HG03097 (cell line): Measurements from ENCODE around the gene OR3A2.
"Not testable (repeated sequence)": the region's sequence is repeated elsewhere in the genome, so short reads cannot be mapped to it uniquely, and the experiment has no call there.

Experiments used
- ATAC-seq: cut with Tn5 transposase; IDR thresholded peaks from one replicate; pipeline ENCODE4 v1.9.1; 2021; ENCODE audit not compliant: unreplicated experiment, low FRiP score

Gene OR3A2

GRCh38 chr17:3295632-3296031, 90.5 kb downstream of the OR3A2 start:
- ATAC-seq, result no peak

GRCh38 chr17:3293548-3293947, 92.6 kb downstream of the OR3A2 start:
- not testable (repeated sequence) for ATAC-seq

GRCh38 chr17:3282901-3283300, 103.2 kb downstream of the OR3A2 start:
- no peak for ATAC-seq

- no peak for ATAC-seq
Observed at GRCh38 chr17:3276126-3276525, 110.0 kb downstream of the OR3A2 start.

- no peak for ATAC-seq
Observed at GRCh38 chr17:3271072-3271848, 114.8 kb downstream of the OR3A2 start.

GRCh38 chr17:3260600-3260999, 125.5 kb downstream of the OR3A2 start:
- ATAC-seq, result no peak

- no peak for ATAC-seq
Observed at GRCh38 chr17:3260163-3260562, 125.9 kb downstream of the OR3A2 start.

- no peak for ATAC-seq
Observed at GRCh38 chr17:3256575-3256974, 129.5 kb downstream of the OR3A2 start.

- not testable (repeated sequence) for ATAC-seq
Observed at GRCh38 chr17:3249013-3249412, 137.1 kb downstream of the OR3A2 start.

GRCh38 chr17:3244841-3245240, 141.3 kb downstream of the OR3A2 start:
- not testable (repeated sequence) for ATAC-seq

- not testable (repeated sequence) for ATAC-seq
Observed at GRCh38 chr17:3241044-3241443, 145.1 kb downstream of the OR3A2 start.

- ATAC-seq, result not testable (repeated sequence)
Observed at GRCh38 chr17:3238685-3239084, 147.4 kb downstream of the OR3A2 start.

GRCh38 chr17:3232300-3232699, 153.8 kb downstream of the OR3A2 start:
- ATAC-seq, result not testable (repeated sequence)
